Suprapubic skin (tissue), 4 donors: ENCODE results near the gene SLC17A1. TPM values are rescaled to one million over a fixed set of nuclear protein-coding genes. Genes with fewer than 3 reads are reported as not detected.

Experiments used
- DNase-seq, 2 donors: peaks; one replicate each; pipeline ENCODE4 v3.0.0-alpha.2; 2019; ENCODE audit warnings: low spot score in 2 of 2
- H3K27ac ChIP-seq: fragments of 200-600 bp; sonication (generic); one replicate; pipeline ENCODE4 v1.5.1; 2019
- H3K27me3 ChIP-seq: fragments of 200-600 bp; sonication (generic); one replicate; pipeline ENCODE4 v1.5.1; 2019
- H3K36me3 ChIP-seq: fragments of 200-600 bp; sonication (generic); one replicate; pipeline ENCODE4 v1.5.1; 2019
- H3K4me1 ChIP-seq: fragments of 200-600 bp; sonication (generic); one replicate; pipeline ENCODE4 v1.5.1; 2019
- H3K4me3 ChIP-seq: fragments of 200-600 bp; sonication (generic); one replicate; pipeline ENCODE4 v1.5.1; 2019; ENCODE audit warnings: mild to moderate bottlenecking
- H3K9me3 ChIP-seq: fragments of 200-600 bp; sonication (generic); one replicate; pipeline ENCODE4 v1.5.1; 2019
- CTCF ChIP-seq, 2 donors: fragments of 200-600 bp in 1 of 2; fragments of 450-650 bp in 1 of 2; sonication (generic) in 1 of 2; IDR thresholded peaks; one replicate each; pipeline ENCODE4 v1.5.1; 2016 to 2019; ENCODE audit warnings: antibody characterized with exemption in 2 of 2, mild to moderate bottlenecking in 1 of 2, moderate library complexity in 1 of 2
- EP300 ChIP-seq: sonication (generic); formaldehyde crosslinking; IDR thresholded peaks from one replicate; pipeline ENCODE4 v1.6.1; 2017; ENCODE audit warnings: antibody characterized with exemption
- POLR2A ChIP-seq, 2 donors: fragments of 450-650 bp; IDR thresholded peaks; one replicate each; pipeline ENCODE4 v1.6.1; 2017; ENCODE audit warnings: antibody characterized with exemption in 2 of 2, mild to moderate bottlenecking in 2 of 2, moderate library complexity in 2 of 2
- POLR2AphosphoS5 ChIP-seq, 3 donors: sonication (generic); formaldehyde crosslinking; IDR thresholded peaks; one replicate each; pipeline ENCODE4 v1.6.1; 2017; ENCODE audit warnings: antibody characterized with exemption in 3 of 3
- WGBS: methylation state at CpG from one replicate; pipeline ENCODE4 v1.1.5; 2018; 5-methylcytosine and 5-hydroxymethylcytosine counted together
- total RNA-seq, 4 donors: library from RNA; depleted of rRNA; stranded (reverse); fragments of >200 nt; gene quantifications; one replicate each; pipeline ENCODE4 v1.1.0, GENCODE V29; 2016

The SLC17A1 gene
- total RNA-seq, 4 donors from 2014 or later: not detected

GRCh38 chr6:25794784-25795183 is 37.1 kb downstream of the SLC17A1 start:
- no peak for DNase-seq
- H3K27me3 ChIP-seq: no peaks in the 10 kb centered on the region
- no peak for TF ChIP-seq CTCF (IDR thresholded peaks at IDR 0.05)
- no peak for TF ChIP-seq EP300
- TF ChIP-seq POLR2A (IDR thresholded peaks at IDR 0.05): no peak
- no peak for TF ChIP-seq POLR2AphosphoS5 (IDR thresholded peaks at IDR 0.05)

GRCh38 chr6:25793970-25794369 is 37.9 kb downstream of the SLC17A1 start:
- WGBS: 88% methylated on average over 1 of the region's 1 CpG
- no peaks in the 10 kb centered on the region for H3K36me3 ChIP-seq
- TF ChIP-seq CTCF (IDR thresholded peaks at IDR 0.05) (no peak), POLR2A (IDR thresholded peaks at IDR 0.05) (no peak), POLR2AphosphoS5 (IDR thresholded peaks at IDR 0.05) (no peak), EP300 (no peak)
- no peak overlapping the region for H3K4me3 ChIP-seq
- H3K9me3 ChIP-seq: no peaks in the 10 kb centered on the region
- no peaks in the 10 kb centered on the region for H3K4me1 ChIP-seq
- H3K27ac ChIP-seq: no peak overlapping the region
- DNase-seq: no peak
- H3K27me3 ChIP-seq: no peaks in the 10 kb centered on the region

More at GRCh38 chr6:25794784-25795183, 37.1 kb downstream of the SLC17A1 start:
- 85% methylated on average over 2 of the region's 2 CpGs for WGBS
- Histone ChIP-seq H3K36me3 (no peaks in the 10 kb centered on the region), H3K9me3 (no peaks in the 10 kb centered on the region), H3K4me3 (no peak overlapping the region), H3K27ac (no peak overlapping the region), H3K4me1 (no peaks in the 10 kb centered on the region)

- H3K4me1 ChIP-seq: no peaks in the 10 kb centered on the region
These were observed 39.8 kb downstream of the SLC17A1 start for GRCh38 chr6:25792016-25792415.

GRCh38 chr6:25789475-25789874 is 42.4 kb downstream of the SLC17A1 start:
- no peak for DNase-seq
- 85% methylated on average over 2 of the region's 2 CpGs for WGBS
- TF ChIP-seq POLR2AphosphoS5 (IDR thresholded peaks at IDR 0.05) (no peak), POLR2A (IDR thresholded peaks at IDR 0.05) (no peak), CTCF (IDR thresholded peaks at IDR 0.05) (no peak), EP300 (no peak)

More at GRCh38 chr6:25792016-25792415, 39.8 kb downstream of the SLC17A1 start:
- Histone ChIP-seq H3K4me3 (no peak overlapping the region), H3K27me3 (no peaks in the 10 kb centered on the region), H3K36me3 (no peaks in the 10 kb centered on the region), H3K27ac (no peak overlapping the region), H3K9me3 (no peaks in the 10 kb centered on the region)
- 82% methylated on average over 4 of the region's 4 CpGs for WGBS
- DNase-seq: no peak
- TF ChIP-seq EP300 (no peak), POLR2AphosphoS5 (IDR thresholded peaks at IDR 0.05) (no peak), CTCF (IDR thresholded peaks at IDR 0.05) (no peak), POLR2A (IDR thresholded peaks at IDR 0.05) (no peak)

GRCh38 chr6:25788305-25788922 is 43.4 kb downstream of the SLC17A1 start:
- no peak for DNase-seq
- 63% methylated on average over 4 of the region's 4 CpGs for WGBS
- peak; percentile 24 to 29 for TF ChIP-seq CTCF (IDR thresholded peaks at IDR 0.05)
- no peak for TF ChIP-seq EP300

More at GRCh38 chr6:25789475-25789874, 42.4 kb downstream of the SLC17A1 start:
- Histone ChIP-seq H3K36me3 (no peaks in the 10 kb centered on the region), H3K9me3 (no peaks in the 10 kb centered on the region), H3K27ac (no peak overlapping the region), H3K4me3 (no peak overlapping the region), H3K27me3 (no peaks in the 10 kb centered on the region), H3K4me1 (no peaks in the 10 kb centered on the region)

More at GRCh38 chr6:25788305-25788922, 43.4 kb downstream of the SLC17A1 start:
- H3K4me1 ChIP-seq: no peaks in the 10 kb centered on the region
- H3K27ac ChIP-seq: no peak overlapping the region
- H3K27me3 ChIP-seq: no peaks in the 10 kb centered on the region
- no peaks in the 10 kb centered on the region for H3K9me3 ChIP-seq
- no peaks in the 10 kb centered on the region for H3K36me3 ChIP-seq
- no peak overlapping the region for H3K4me3 ChIP-seq
